Spleen (tissue), 11 donors: ENCODE measurements around the gene C16orf54. TPM values are rescaled to one million over a fixed set of nuclear protein-coding genes. Genes with fewer than 3 reads are reported as not detected.
A peak's percentile ranks its signal among the peaks of the same experiment; 100 is the strongest.

Source experiments
- DNase-seq: peaks from one replicate; pipeline ENCODE4 v3.0.0-alpha.2; 2020
- H3K27ac ChIP-seq, 8 donors: fragments of 200-600 bp; sonication (generic) in 7 of 8; 1 replicate in 4 of 8; 2 replicates in 4 of 8; pipeline versions ENCODE4 v1.5.0 to v1.8.0; 2016 to 2021; ENCODE audit warnings: inconsistent platforms in 4 of 8, mild to moderate bottlenecking in 4 of 8, moderate library complexity in 1 of 8
- H3K27me3 ChIP-seq, 7 donors: fragments of 200-600 bp; sonication (generic) in 6 of 7; replicated peaks in 1 of 7; 1 replicate in 4 of 7; 2 replicates in 3 of 7; pipeline versions ENCODE4 v1.5.0 to v1.8.0; 2016 to 2021; ENCODE audit warnings: inconsistent platforms in 3 of 7, mild to moderate bottlenecking in 1 of 7
- H3K36me3 ChIP-seq, 6 donors: fragments of 200-600 bp; sonication (generic) in 5 of 6; 1 replicate in 4 of 6; 2 replicates in 2 of 6; pipeline versions ENCODE4 v1.5.0 to v1.8.0; 2016 to 2021; ENCODE audit warnings: inconsistent platforms in 2 of 6
- H3K4me1 ChIP-seq, 6 donors: fragments of 200-600 bp; sonication (generic) in 5 of 6; 1 replicate in 3 of 6; 2 replicates in 3 of 6; pipeline versions ENCODE4 v1.5.0 to v1.8.0; 2016 to 2021; ENCODE audit warnings: inconsistent platforms in 3 of 6
- H3K4me3 ChIP-seq, 8 donors: fragments of 200-600 bp; sonication (generic) in 7 of 8; 1 replicate in 4 of 8; 2 replicates in 4 of 8; pipeline versions ENCODE4 v1.5.0 to v1.8.0; 2016 to 2021; ENCODE audit warnings: inconsistent platforms in 4 of 8, mild to moderate bottlenecking in 4 of 8, moderate library complexity in 2 of 8
- H3K9me3 ChIP-seq, 8 donors: fragments of 200-600 bp; sonication (generic) in 7 of 8; 1 replicate in 4 of 8; 2 replicates in 4 of 8; pipeline versions ENCODE4 v1.5.0 to v1.8.0; 2016 to 2021; ENCODE audit warnings: inconsistent platforms in 4 of 8
- CTCF ChIP-seq, 11 experiments: fragments of 200-600 bp in 7 of 11; fragments of 450-650 bp in 4 of 11; sonication (generic) in 4 of 11; IDR thresholded peaks in 8 of 11; conservative IDR thresholded peaks in 3 of 11; 1 replicate in 7 of 11; 2 replicates in 4 of 11; pipeline versions ENCODE4 v1.4.0 to v1.8.0; 2016 to 2021; ENCODE audit warnings: antibody characterized with exemption in 11 of 11, inconsistent platforms in 4 of 11, mild to moderate bottlenecking in 1 of 11
- POLR2A ChIP-seq, 3 donors: fragments of 450-650 bp; IDR thresholded peaks; one replicate each; pipeline ENCODE4 v1.5.1; 2017; ENCODE audit warnings: antibody characterized with exemption in 3 of 3, mild to moderate bottlenecking in 1 of 3
- POLR2AphosphoS5 ChIP-seq, 3 donors: sonication (generic); formaldehyde crosslinking; IDR thresholded peaks; one replicate each; pipeline ENCODE4 v1.5.1; 2017; ENCODE audit warnings: antibody characterized with exemption in 3 of 3
- WGBS, 5 donors: extraction: QIAGEN DNeasy Blood & Tissue Kit in 3 of 5; methylation state at CpG; one replicate each; pipeline versions ENCODE4 v1.1.5 to v1.1.7; 2013 to 2018; 5-methylcytosine and 5-hydroxymethylcytosine counted together
- intact Hi-C: fragments of 100-400 bp; cut with DNase I; formaldehyde crosslinking; loops from one replicate; pipeline ENCODE4 v1.15.0; 2023; ENCODE audit warnings: low total_unique reads
- polyA plus RNA-seq, 3 donors: library from polyadenylated mRNA; stranded (reverse); fragments of 200-250 nt; gene quantifications; one replicate each; pipeline ENCODE4 v1.2.1, GENCODE V29; 2013
- total RNA-seq, 7 donors: library from RNA; depleted of rRNA in 3 of 7; stranded (reverse); fragments of >200 nt in 3 of 7; fragmentation: NEBNext Ultra II Directional in 4 of 7; extraction: Animal tissue kit (Norgen Biotek cat#: 25700) in 4 of 7; gene quantifications; one replicate each; pipeline versions ENCODE4 v1.1.0 to v1.2.1, GENCODE V29; 2016 to 2021
- donor health status: healthy with polysubstance abuse.
- donor health status: DM: no; HTN: no; CAD: no; lungs with moderate emphysema.
- donor health status: DM: no; HTN: no; CAD: no.
- donor health status: Bipolar disorder and iron deficiency.
- donor health status: healthy.
- donor health status: DM: no; HTN: no; CAD: no.
- donor health status: DM: yes; HTN: yes; CAD: no.

C16orf54 gene
- total and polyA plus RNA-seq, 10 donors, result 15.6 to 46.0 (median 35.0) TPM

GRCh38 chr16:29738514-29738913, 7.3 kb downstream of the C16orf54 start:
- H3K4me3 ChIP-seq, result no peak overlapping the region
- peak; percentile 67 for DNase-seq
- peaks cover 0 to 25% (median 12%) of the 10 kb centered on the region in 6 donors for H3K36me3 ChIP-seq
- H3K9me3 ChIP-seq, result no peaks in the 10 kb centered on the region
- H3K27me3 ChIP-seq, result no peaks in the 10 kb centered on the region
- 13 to 38% (median 19%) methylated on average over 2 of the region's 2 CpGs for WGBS, 5 donors
- intact Hi-C loops, result no loop called here
- peak in 2 of 11 experiments; percentile 9 to 28 for TF ChIP-seq CTCF (IDR thresholded peaks at IDR 0.05 in 8 of 11, conservative IDR thresholded peaks at IDR 0.05 in 3 of 11)
- TF ChIP-seq POLR2A (IDR thresholded peaks at IDR 0.05), result no peak
- peak in 1 of 3 donors; percentile 63 for TF ChIP-seq POLR2AphosphoS5 (IDR thresholded peaks at IDR 0.05)
- H3K4me1 ChIP-seq, result peaks cover 17 to 84% (median 56%) of the 10 kb centered on the region in 6 donors
- H3K27ac ChIP-seq, result peak overlapping the region in 7 of 8 donors; percentile 32 to 80 (median 59)

DNA sequence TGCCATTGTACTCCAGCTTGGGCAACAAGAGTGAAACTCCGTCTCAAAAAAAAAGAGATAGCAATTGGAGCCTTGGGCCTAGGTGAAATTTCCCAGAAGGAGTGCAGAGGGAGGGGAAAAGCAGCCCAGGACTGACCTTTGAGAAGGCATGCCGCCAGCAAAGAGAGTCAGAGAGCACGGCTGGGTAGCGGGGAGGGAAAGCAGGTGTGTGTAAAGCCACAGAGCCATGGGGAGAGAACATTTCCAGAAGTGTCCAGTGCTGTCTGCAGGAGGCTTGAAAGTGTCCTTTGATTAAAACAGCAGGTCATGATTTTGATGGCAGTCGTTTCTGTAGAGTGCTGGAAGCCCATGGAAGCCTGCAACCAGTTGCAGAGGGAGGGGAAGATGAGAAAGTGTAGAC, 8.1 kb downstream of the C16orf54 start:
- TF ChIP-seq POLR2AphosphoS5 (IDR thresholded peaks at IDR 0.05) (no peak), POLR2A (IDR thresholded peaks at IDR 0.05) (no peak), CTCF (IDR thresholded peaks at IDR 0.05 in 8 of 11, conservative IDR thresholded peaks at IDR 0.05 in 3 of 11) (no peak)
- peaks cover 17 to 77% (median 48%) of the 10 kb centered on the region in 6 donors for H3K4me1 ChIP-seq
- intact Hi-C loops, result no loop called here

DNA sequence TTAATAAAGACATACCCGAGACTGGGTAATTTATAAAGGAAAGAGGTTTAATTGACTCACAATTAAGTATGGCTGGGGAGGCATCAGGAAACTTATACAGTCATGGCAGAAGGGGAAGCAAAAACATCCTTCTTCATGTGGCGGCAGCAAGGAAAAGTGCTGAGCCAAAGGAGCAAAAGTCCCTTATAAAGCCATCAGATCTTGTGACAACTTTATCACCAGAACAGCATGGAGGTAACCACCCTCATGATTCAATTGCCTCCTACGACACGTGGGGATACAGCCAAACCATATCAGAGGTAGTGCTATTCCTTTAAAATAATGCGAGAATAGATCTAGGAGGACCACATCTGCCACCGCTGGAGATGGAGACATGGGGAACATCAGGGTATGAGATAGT, 9.0 kb downstream of the C16orf54 start:
- intact Hi-C loops, result no loop called here
- Histone ChIP-seq H3K9me3 (peaks cover 0 to 5% (median 0%) of the 10 kb centered on the region in 8 donors), H3K27ac (peak overlapping the region in 1 of 8 donors; percentile 10), H3K4me1 (peaks cover 17 to 74% (median 39%) of the 10 kb centered on the region in 6 donors), H3K36me3 (peaks cover 0 to 7% (median under 1%) of the 10 kb centered on the region in 6 donors), H3K27me3 (no peaks in the 10 kb centered on the region), H3K4me3 (no peak overlapping the region)
- DNase-seq, result peak; percentile 19
- WGBS, 5 donors, result 71 to 78% (median 76%) methylated on average over 6 of the region's 6 CpGs
- TF ChIP-seq POLR2A (IDR thresholded peaks at IDR 0.05) (no peak), CTCF (IDR thresholded peaks at IDR 0.05 in 8 of 11, conservative IDR thresholded peaks at IDR 0.05 in 3 of 11) (no peak), POLR2AphosphoS5 (IDR thresholded peaks at IDR 0.05) (no peak)

More for the DNA sequence above, 8.1 kb downstream of the C16orf54 start:
- Histone ChIP-seq H3K4me3 (no peak overlapping the region), H3K36me3 (peaks cover 0 to 17% (median 10%) of the 10 kb centered on the region in 6 donors), H3K9me3 (no peaks in the 10 kb centered on the region), H3K27me3 (no peaks in the 10 kb centered on the region), H3K27ac (peak overlapping the region in 6 of 8 donors; percentile 32 to 80 (median 59))
- DNase-seq, result peak; percentile 59
- 69 to 84% (median 81%) methylated on average over 5 of the region's 5 CpGs for WGBS, 5 donors

- peak; percentile 16 for DNase-seq
- peaks cover 0 to under 1% (median 0%) of the 10 kb centered on the region in 6 donors for H3K36me3 ChIP-seq
- peak overlapping the region in 1 of 8 donors; percentile 10 for H3K27ac ChIP-seq
- H3K27me3 ChIP-seq, result no peaks in the 10 kb centered on the region
- intact Hi-C loops, result no loop called here
- 61 to 78% (median 69%) methylated on average over 5 of the region's 5 CpGs for WGBS, 5 donors
- H3K9me3 ChIP-seq, result peaks cover 0 to 5% (median 0%) of the 10 kb centered on the region in 8 donors
- TF ChIP-seq CTCF (IDR thresholded peaks at IDR 0.05 in 8 of 11, conservative IDR thresholded peaks at IDR 0.05 in 3 of 11), result no peak
- H3K4me3 ChIP-seq, result no peak overlapping the region
- H3K4me1 ChIP-seq, result peaks cover 17 to 72% (median 36%) of the 10 kb centered on the region in 6 donors
Measured at GRCh38 chr16:29736112-29736511, 9.7 kb downstream of the C16orf54 start.
